H9 (cell line): ENCODE measurements around the gene TTC39A. TPM values are rescaled to one million over a fixed set of nuclear protein-coding genes. Genes with fewer than 3 reads are reported as not detected.

Experiments
- DNase-seq: peaks from one replicate; pipeline ENCODE4 v3.0.0-alpha.2; 2017
- H2AFZ ChIP-seq: one replicate; pipeline ENCODE4 v1.6.1; 2013; ENCODE audit warnings: mild to moderate bottlenecking, low read length, control low read depth, moderate library complexity
- H2AK5ac ChIP-seq: 2 replicates; pipeline ENCODE4 v1.6.1; 2013; ENCODE audit warnings: low read length, control low read depth, mixed read lengths; ENCODE audit not compliant: insufficient read length
- H2BK120ac ChIP-seq: one replicate; pipeline ENCODE4 v1.6.1; 2013; ENCODE audit warnings: low read depth, mild to moderate bottlenecking, low read length, control low read depth, inconsistent platforms; ENCODE audit not compliant: poor library complexity, severe bottlenecking
- H2BK12ac ChIP-seq: 2 replicates; pipeline ENCODE4 v1.6.1; 2013; ENCODE audit warnings: low read length, control low read depth, mixed read lengths, low read depth; ENCODE audit not compliant: insufficient read length
- H2BK15ac ChIP-seq: 2 replicates; pipeline ENCODE4 v1.6.1; 2013; ENCODE audit warnings: low read depth, low read length, control low read depth
- H2BK20ac ChIP-seq: one replicate; pipeline ENCODE4 v1.6.1; 2013; ENCODE audit warnings: low read depth, mild to moderate bottlenecking, low read length, control low read depth, inconsistent platforms; ENCODE audit not compliant: poor library complexity, severe bottlenecking
- H2BK5ac ChIP-seq: 2 replicates; pipeline ENCODE4 v1.6.1; 2013; ENCODE audit warnings: low read length, control low read depth, mixed read lengths; ENCODE audit not compliant: insufficient read length
- H3K14ac ChIP-seq: 2 replicates; pipeline ENCODE4 v1.6.1; 2013; ENCODE audit warnings: low read length, control low read depth; ENCODE audit not compliant: insufficient read depth
- H3K18ac ChIP-seq: 2 replicates; pipeline ENCODE4 v1.6.1; 2013; ENCODE audit warnings: low read depth, mild to moderate bottlenecking, mixed read lengths, low read length, control low read depth; ENCODE audit not compliant: insufficient read length
- H3K23ac ChIP-seq: 2 replicates; pipeline ENCODE4 v1.6.1; 2013; ENCODE audit warnings: low read length, control low read depth, mixed read lengths, low read depth; ENCODE audit not compliant: insufficient read length
- H3K23me2 ChIP-seq: 2 replicates; pipeline ENCODE4 v1.6.1; 2013; ENCODE audit warnings: low read depth, mild to moderate bottlenecking, mixed read lengths, low read length, control low read depth; ENCODE audit not compliant: insufficient read length, poor library complexity, severe bottlenecking
- H3K27ac ChIP-seq: 2 replicates; pipeline ENCODE4 v1.5.1; 2013; ENCODE audit warnings: low read length, control low read depth, mixed read lengths, low read depth; ENCODE audit not compliant: insufficient read length
- H3K27me3 ChIP-seq: 2 replicates; pipeline ENCODE4 v1.6.1; 2013; ENCODE audit warnings: low read length, control low read depth, inconsistent platforms; ENCODE audit not compliant: insufficient read depth
- H3K4ac ChIP-seq: 2 replicates; pipeline ENCODE4 v1.6.1; 2013; ENCODE audit warnings: low read depth, mild to moderate bottlenecking, control low read depth, inconsistent platforms, low read length, moderate library complexity
- H3K4me1 ChIP-seq: 2 replicates; pipeline ENCODE4 v1.6.1; 2013; ENCODE audit warnings: low read length, control low read depth, inconsistent platforms; ENCODE audit not compliant: insufficient read depth
- H3K4me2 ChIP-seq: 2 replicates; pipeline ENCODE4 v1.6.1; 2013; ENCODE audit warnings: low read length, control low read depth, mixed read lengths; ENCODE audit not compliant: insufficient read length, insufficient read depth
- H3K56ac ChIP-seq: 2 replicates; pipeline ENCODE4 v1.6.1; 2013; ENCODE audit warnings: low read depth, mild to moderate bottlenecking, mixed read lengths, low read length, control low read depth; ENCODE audit not compliant: insufficient read length
- H3K79me1 ChIP-seq: 2 replicates; pipeline ENCODE4 v1.6.1; 2013; ENCODE audit warnings: low read depth, mild to moderate bottlenecking, moderate library complexity, low read length, control low read depth, inconsistent platforms; ENCODE audit not compliant: insufficient read depth, poor library complexity, severe bottlenecking
- H3K79me2 ChIP-seq: 2 replicates; pipeline ENCODE4 v1.6.1; 2013; ENCODE audit warnings: low read length, control low read depth, inconsistent platforms; ENCODE audit not compliant: insufficient read depth
- H3K9ac ChIP-seq: 2 replicates; pipeline ENCODE4 v1.6.1; 2013; ENCODE audit warnings: low read length, control low read depth, mixed read lengths; ENCODE audit not compliant: insufficient read length; ENCODE audit errors: extremely low read depth
- H3K9me3 ChIP-seq: one replicate; pipeline ENCODE4 v1.6.1; 2013; ENCODE audit warnings: low read depth, low read length, inconsistent platforms; ENCODE audit not compliant: control insufficient read depth
- H3T11ph ChIP-seq: one replicate; pipeline ENCODE4 v1.6.1; 2013; ENCODE audit warnings: mild to moderate bottlenecking, low read length, control low read depth, inconsistent platforms
- H4K20me1 ChIP-seq: one replicate; pipeline ENCODE4 v1.6.1; 2013; ENCODE audit not compliant: control insufficient read depth, insufficient read length, insufficient read depth
- H4K5ac ChIP-seq: 2 replicates; pipeline ENCODE4 v1.6.1; 2013; ENCODE audit warnings: low read depth, mild to moderate bottlenecking, mixed read lengths, low read length, control low read depth; ENCODE audit not compliant: insufficient read length
- H4K8ac ChIP-seq: replicated peaks from 2 replicates; pipeline ENCODE4 v1.6.1; 2013; ENCODE audit warnings: low read length, control low read depth, mixed read lengths, low read depth; ENCODE audit not compliant: insufficient read length
- H4K91ac ChIP-seq: 2 replicates; pipeline ENCODE4 v1.6.1; 2013; ENCODE audit warnings: low read depth, mild to moderate bottlenecking, moderate library complexity, mixed read lengths, low read length, control low read depth; ENCODE audit not compliant: insufficient read length
- H3K27ac Mint-ChIP-seq, 3 experiments: 2 replicates in 2 of 3; 3 replicates in 1 of 3; pipeline ENCODE4 v1.8.0; 2020 to 2021; ENCODE audit warnings: mixed read lengths in 3 of 3, mild to moderate bottlenecking in 1 of 3, moderate library complexity in 1 of 3
- H3K27me3 Mint-ChIP-seq: 2 replicates; pipeline ENCODE4 v1.8.0; 2021; ENCODE audit warnings: low read depth, mild to moderate bottlenecking, moderate library complexity, mixed read lengths
- H3K36me3 Mint-ChIP-seq, 3 experiments: 2 replicates in 2 of 3; 3 replicates in 1 of 3; pipeline ENCODE4 v1.8.0; 2020 to 2021; ENCODE audit warnings: low read depth in 3 of 3, mixed read lengths in 3 of 3; ENCODE audit not compliant: insufficient read depth in 1 of 3
- H3K4me1 Mint-ChIP-seq, 2 experiments: 2 replicates each; pipeline ENCODE4 v1.8.0; 2020; ENCODE audit warnings: mixed read lengths in 2 of 2
- H3K4me3 Mint-ChIP-seq, 2 experiments: 2 replicates in 1 of 2; 3 replicates in 1 of 2; pipeline ENCODE4 v1.8.0; 2020 to 2021; ENCODE audit warnings: mild to moderate bottlenecking in 2 of 2, mixed read lengths in 2 of 2, moderate library complexity in 1 of 2
- H3K9me3 Mint-ChIP-seq, 2 experiments: 2 replicates in 1 of 2; 3 replicates in 1 of 2; pipeline ENCODE4 v1.8.0; 2020; ENCODE audit warnings: mild to moderate bottlenecking in 2 of 2, mixed read lengths in 2 of 2, moderate library complexity in 1 of 2
- WGBS: extraction: QIAGEN DNeasy Blood & Tissue Kit; methylation state at CpG from one replicate; pipeline ENCODE4 v1.1.7; 2013; ENCODE audit warnings: missing lambda C conversion rate, low lambda C conversion rate, mixed read lengths; ENCODE audit not compliant: insufficient read length; ENCODE audit errors: extremely low coverage; 5-methylcytosine and 5-hydroxymethylcytosine counted together
- total RNA-seq: library from RNA; stranded (reverse); gene quantifications from 2 replicates; pipeline ENCODE4 v1.2.1, GENCODE V29; 2021
- TF ChIP-seq, protein P1 (sequence below): fragments of 200-600 bp; sonication (generic); conservative IDR thresholded peaks from 3 replicates; pipeline ENCODE4 v1.8.0; 2021; ENCODE audit warnings: antibody characterized with exemption, mild to moderate bottlenecking

The TTC39A gene
- total RNA-seq, 1 experiment from 2014 or later = 7.7 TPM

DNA sequence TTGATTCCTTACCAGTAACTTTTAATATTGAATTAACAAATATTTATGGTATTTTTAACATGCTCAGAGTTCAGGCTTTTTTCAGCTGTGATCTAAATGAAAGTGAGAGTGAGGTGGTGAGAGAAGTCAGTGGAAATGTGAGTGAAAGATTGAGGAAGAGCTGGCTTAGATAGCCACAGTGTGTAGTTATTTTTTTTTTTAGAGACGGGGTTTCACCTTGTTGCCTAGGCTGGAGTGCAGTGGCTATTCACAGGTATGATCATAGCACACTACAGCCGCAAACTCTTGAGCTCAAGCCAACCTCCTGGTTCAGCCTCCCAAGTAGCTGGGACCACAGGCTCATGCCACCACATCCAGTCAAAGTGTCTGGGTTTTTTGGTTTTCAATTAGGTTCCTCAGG lies 83.3 kb downstream of the TTC39A start:
- Histone ChIP-seq H3K14ac (no peak overlapping the region), H2BK12ac (no peak overlapping the region), H2BK20ac (no peak overlapping the region), H3K27ac (no peak overlapping the region), H2AFZ (no peak overlapping the region), H3K9me3 (no peaks in the 10 kb centered on the region), H3K4me1 (no peaks in the 10 kb centered on the region; the same call in 1 of the 2 replicates), H4K20me1 (no peaks in the 10 kb centered on the region), H3K23me2 (no peaks in the 10 kb centered on the region), H2BK5ac (no peak overlapping the region), H3K23ac (no peak overlapping the region), H2AK5ac (no peak overlapping the region), H3K27me3 (no peaks in the 10 kb centered on the region), H3T11ph (no peak overlapping the region), H3K79me1 (no peaks in the 10 kb centered on the region), H3K4ac (no peak overlapping the region), H4K8ac (no peak overlapping the region), H3K9ac (no peak overlapping the region), H4K91ac (no peak overlapping the region), H4K5ac (no peak overlapping the region), H2BK120ac (no peak overlapping the region), H3K18ac (no peak overlapping the region), H3K56ac (no peak overlapping the region), H2BK15ac (no peak overlapping the region), H3K4me2 (no peak overlapping the region), H3K79me2 (peaks cover 9% of the 10 kb centered on the region; the same call in 1 of the 2 replicates)
- Mint-ChIP-seq H3K4me3 (no peak overlapping the region), H3K27ac (peak overlapping the region in 1 of 3 experiments; percentile 2; a peak in 1 of 7 replicates), H3K36me3 (peaks cover 1 to 9% (median 3%) of the 10 kb centered on the region in 3 experiments; a peak in 2 of 7 replicates), H3K4me1 (peaks cover 2 to 9% of the 10 kb centered on the region in 2 experiments; a peak in 2 of 4 replicates), H3K27me3 (no peaks in the 10 kb centered on the region), H3K9me3 (no peaks in the 10 kb centered on the region)
- DNase-seq = no peak
- WGBS = no CpG with 5 or more reads among the region's 2 CpGs
- TF ChIP-seq, protein P1, sequence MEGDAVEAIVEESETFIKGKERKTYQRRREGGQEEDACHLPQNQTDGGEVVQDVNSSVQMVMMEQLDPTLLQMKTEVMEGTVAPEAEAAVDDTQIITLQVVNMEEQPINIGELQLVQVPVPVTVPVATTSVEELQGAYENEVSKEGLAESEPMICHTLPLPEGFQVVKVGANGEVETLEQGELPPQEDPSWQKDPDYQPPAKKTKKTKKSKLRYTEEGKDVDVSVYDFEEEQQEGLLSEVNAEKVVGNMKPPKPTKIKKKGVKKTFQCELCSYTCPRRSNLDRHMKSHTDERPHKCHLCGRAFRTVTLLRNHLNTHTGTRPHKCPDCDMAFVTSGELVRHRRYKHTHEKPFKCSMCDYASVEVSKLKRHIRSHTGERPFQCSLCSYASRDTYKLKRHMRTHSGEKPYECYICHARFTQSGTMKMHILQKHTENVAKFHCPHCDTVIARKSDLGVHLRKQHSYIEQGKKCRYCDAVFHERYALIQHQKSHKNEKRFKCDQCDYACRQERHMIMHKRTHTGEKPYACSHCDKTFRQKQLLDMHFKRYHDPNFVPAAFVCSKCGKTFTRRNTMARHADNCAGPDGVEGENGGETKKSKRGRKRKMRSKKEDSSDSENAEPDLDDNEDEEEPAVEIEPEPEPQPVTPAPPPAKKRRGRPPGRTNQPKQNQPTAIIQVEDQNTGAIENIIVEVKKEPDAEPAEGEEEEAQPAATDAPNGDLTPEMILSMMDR = no peak
